GM21423 (cell line): ENCODE measurements around the gene ATP5PD.
A peak's percentile ranks its signal among the peaks of the same experiment; 100 is the strongest.

Source experiments
- ATAC-seq: cut with Tn5 transposase; IDR thresholded peaks from one replicate; pipeline ENCODE4 v1.9.1; 2021; ENCODE audit warnings: mild to moderate bottlenecking, moderate library complexity; ENCODE audit not compliant: unreplicated experiment

Gene ATP5PD

DNA sequence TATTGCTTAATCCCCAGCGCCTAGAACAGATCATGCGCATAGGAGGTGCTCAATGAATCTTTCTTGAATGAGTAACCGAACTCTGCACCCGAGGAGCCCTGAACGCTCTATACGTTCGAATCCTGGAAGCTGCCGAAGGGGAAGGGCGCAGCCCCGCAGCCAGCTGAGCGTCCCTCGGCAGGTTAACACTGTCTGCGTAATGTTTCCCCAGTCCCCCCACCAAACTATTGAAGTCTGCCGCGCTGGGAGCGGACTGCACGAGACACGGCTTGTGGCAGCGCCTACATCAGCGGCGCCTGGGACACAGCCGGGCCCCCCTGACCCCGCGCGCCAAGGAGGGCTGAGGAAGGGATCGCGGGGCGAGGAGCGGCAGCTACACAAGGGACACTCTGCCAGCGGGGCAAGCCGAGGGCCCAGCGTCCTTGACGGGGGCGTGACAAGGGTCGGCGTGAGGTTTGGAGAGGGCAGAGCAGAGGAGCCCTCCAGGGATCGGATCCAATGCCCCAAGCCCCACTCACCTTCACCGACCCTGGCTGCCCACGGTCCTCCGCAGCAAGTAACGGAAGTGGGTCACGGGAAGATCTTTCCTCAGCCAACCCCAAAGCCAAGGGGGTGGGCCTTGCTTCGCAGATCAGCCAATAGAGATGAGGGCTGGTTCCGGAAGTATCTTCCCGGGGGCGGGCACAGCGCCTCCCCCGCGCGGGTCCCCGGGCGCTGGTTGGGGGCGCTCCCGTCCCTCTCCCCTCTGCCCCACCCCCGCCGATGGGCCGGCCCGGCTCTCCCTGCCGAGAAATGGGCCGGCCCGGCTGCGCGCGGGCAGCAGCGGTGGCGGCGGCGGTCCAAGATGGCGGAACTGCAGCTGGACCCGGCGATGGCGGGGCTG lies at the start of gene ATP5PD, which contains the start of gene KCTD2:
Gene ATP5PD, minus strand, starts transcription at position 563 of the 883 bp plus-strand sequence. CDS start 4,319 bp downstream, outside the sequence.
Gene KCTD2, plus strand, starts transcription at position 819 of the 883 bp plus-strand sequence. Its CDS starts 26 bp downstream, at position 845.
- peak; percentile 93 for ATAC-seq

DNA sequence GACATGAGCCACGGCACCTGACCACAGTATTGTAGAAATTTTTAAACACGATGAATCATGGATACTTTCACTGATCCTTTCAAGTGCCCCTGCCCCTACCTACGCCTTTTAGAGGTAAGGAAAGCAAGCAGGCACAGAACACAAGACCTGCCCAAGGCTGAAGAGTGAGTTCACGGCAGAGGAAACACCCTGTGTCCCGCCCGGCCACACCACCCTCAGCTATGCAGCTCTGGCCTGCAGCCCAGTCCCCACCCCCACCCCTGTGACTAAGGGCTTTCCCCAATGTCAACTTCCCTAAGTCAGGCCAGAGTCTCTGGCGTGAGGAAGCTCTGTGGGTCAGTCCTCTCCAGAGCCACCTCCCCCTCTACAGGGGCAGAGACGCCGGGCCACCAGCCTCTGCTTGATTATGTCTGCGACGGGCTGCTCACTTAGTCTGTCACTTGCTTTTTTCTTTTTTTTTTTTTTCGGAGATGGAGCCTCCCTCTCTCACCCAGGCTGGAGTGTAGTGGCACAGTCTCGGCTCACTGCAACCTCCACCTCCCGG lies 49.4 kb upstream of the ATP5PD start:
- no peak for ATAC-seq

DNA sequence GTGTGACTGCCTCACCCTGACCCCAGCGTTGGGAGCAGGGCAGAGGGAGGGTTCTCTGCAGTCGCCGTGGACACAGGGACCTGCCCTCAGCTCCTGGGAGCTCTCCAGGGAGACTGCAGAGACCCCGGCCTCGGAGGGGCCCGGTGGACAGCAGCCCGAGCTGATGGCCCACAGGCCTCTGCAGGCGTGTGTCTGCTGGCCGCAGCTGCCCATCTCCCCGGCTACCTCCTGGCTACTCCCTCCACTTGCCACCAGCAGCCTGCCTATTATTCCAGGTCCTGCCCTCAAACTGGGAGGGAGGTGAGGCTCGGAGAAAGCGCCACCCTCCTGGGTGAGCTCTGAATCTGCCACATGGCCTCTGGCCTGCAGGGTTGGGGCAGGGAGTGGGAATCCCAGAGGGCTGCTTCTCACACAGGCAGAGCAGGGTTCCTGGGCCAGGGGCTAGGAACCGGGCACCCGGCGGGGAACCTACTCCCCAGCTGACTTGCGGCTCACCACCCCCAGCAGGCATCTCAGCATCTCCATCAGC lies 48.2 kb upstream of the ATP5PD start:
- no peak for ATAC-seq

DNA sequence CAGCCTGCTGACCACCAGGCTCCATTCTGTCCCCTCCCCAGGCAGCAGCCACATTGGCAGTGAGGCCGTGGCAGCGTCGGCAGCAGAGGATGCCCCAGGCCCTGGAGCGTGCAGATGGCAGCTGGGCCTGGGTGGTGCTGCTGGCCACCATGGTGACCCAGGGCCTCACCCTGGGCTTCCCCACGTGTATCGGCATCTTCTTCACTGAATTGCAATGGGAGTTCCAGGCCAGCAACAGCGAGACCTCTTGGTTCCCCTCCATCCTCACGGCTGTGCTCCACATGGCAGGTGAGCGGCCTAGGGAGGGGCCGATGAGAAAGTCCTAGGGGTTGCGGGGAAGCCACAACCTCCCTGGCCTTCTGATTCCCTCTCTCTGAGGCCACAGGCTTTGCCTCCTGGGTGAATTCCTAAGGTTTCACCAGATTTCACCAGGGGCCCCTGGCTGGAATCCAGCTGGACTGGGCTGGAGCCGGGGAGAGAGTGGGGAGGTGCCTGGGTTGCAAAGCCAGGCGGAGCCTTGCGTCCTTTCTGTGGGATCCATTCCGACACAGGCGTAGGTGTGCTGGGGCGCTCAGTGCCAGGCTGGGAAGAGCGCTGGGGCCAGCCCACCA lies 46.9 kb upstream of the ATP5PD start:
- no peak for ATAC-seq

- no peak for ATAC-seq
Measured at GRCh38 chr17:75091855-75092327, 45.1 kb upstream of the ATP5PD start.

GRCh38 chr17:75090871-75091854 lies 44.4 kb upstream of the ATP5PD start:
- no peak for ATAC-seq

- ATAC-seq: no peak
Measured at GRCh38 chr17:75088465-75089417, 42.0 kb upstream of the ATP5PD start.

DNA sequence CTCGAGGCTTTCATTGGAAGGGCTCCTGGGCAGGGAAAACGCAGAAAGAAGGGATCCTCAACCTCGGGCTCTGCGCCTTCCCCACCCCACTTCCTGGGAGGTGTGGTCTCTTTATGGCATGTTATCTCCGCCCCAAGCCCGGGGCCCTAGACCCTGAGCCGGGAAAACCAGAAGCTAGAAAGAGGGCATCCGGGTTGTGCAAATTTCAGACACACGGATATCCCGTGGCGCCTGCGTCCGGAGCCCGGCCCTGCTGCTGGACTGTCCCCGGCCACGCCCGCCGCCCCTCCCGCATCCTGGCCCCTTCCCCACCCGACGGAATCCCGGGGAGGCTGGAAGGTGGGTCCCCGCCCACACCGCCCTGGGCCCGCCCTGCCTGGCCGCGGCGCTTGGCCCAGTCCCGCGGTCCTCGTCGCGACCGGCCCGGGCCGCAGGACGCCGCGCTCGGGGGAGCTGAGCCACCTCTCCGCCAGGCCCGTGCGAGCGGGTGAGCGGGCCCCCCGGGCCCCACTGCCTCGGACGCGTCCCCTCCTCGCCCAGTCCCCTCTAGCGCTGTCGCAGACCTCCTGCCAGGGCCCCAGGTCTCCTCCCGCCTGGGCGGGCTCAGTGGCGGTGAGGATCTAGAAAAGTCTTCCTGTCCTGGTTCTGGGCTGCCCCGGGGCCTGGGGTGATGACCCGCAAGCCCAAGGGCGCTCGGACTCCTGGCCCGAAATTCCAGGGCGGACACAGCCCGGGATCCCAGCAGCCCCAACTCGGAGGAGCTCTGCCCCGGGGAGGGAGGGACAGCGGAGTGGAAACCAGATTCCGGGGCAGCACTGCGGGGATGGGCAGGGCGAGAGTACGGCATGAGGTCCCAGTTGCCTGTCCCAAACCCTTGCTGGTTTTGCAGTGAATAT lies 41.0 kb upstream of the ATP5PD start, which contains the start of gene SLC16A5:
Gene SLC16A5, plus strand, starts transcription at position 397 of the 896 bp plus-strand sequence. CDS start 5,683 bp downstream, outside the sequence.
- peak; percentile 53 for ATAC-seq

DNA sequence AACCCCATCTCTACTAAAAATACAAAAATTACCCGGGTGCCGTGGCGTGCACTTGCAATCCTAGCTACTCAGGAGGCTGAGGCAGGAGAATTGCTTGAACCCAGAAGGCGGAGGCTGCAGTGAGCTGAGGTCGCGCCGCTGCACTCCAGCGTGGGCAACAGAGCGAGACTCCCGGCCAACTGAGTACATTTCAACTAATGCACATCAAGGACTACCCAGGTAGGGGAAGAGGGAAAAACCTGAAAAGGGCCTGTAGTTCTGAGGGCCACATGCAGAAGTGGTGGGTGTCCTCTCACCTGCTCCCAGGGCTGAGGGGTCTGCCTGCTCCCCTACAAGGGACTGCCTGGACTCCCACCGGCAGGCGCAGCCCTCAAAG lies 40.4 kb upstream of the ATP5PD start:
- ATAC-seq: no peak

DNA sequence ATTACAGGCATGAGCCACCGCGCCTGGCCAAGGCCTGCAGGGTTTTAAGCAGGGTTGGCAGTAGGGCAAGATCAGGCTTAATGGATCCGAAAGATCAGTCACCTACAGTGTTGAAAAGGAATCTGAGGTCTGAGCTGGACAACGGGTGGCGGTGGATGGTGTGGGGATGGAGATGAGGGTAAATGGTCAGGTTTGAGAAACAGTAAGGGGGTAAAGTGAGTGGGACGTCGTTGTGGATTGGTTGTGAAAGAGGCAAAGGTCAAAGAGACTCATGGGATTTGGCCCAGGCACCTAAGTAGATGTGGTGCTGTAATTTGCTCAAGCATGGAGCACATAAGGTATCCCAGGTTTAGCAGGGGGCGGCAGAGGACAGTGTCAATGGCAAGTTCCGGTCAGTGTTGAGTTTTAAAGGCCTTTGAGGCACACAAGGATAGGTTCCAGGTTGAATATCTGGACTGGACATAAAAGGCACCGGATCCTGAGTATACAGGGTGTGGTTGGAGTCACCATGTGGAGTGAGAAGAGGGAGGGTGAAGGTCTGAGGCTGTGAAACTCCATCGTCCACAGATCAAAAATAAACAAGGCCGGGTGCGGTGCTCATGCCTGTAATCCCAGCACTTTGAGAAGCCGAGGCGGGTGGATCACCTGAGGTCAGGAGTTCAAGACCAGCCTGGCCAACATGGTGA lies 39.9 kb upstream of the ATP5PD start:
- ATAC-seq: no peak

GRCh38 chr17:75084039-75084660 lies 37.4 kb upstream of the ATP5PD start:
- ATAC-seq: no peak

DNA sequence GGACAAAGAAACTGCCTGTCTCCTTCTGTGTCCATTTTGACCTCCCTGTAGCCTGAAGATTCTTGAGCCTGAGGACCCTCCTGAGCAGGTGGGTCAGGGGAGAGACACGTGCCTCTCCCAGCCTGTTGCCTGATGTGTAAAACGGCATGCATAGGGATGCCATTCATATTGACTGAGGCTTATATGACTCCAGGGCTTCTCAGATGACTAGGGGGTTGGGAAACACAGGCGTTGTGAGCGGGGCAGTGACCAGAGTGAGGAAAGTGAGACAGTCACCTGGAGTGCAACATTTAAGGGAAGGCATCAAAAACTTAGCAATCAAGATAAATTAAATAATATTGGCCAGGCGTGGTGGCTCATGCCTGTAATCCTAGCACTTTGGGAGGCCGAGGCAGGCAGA lies 35.9 kb upstream of the ATP5PD start:
- no peak for ATAC-seq

GRCh38 chr17:75081611-75082540 lies 35.1 kb upstream of the ATP5PD start:
- ATAC-seq: no peak

GRCh38 chr17:75079023-75079373 lies 32.2 kb upstream of the ATP5PD start:
- no peak for ATAC-seq

GRCh38 chr17:75078284-75079022 lies 31.7 kb upstream of the ATP5PD start:
- ATAC-seq: peak; percentile 53
